GM12891 (cell line): Measurements from ENCODE around the gene ADAT2.

ENCODE experiments used
- PAX5 ChIP-seq: IDR thresholded peaks from 2 replicates; pipeline ENCODE4 v1.6.1; 2011; ENCODE audit warnings: low read length, moderate library complexity, mild to moderate bottlenecking; ENCODE audit not compliant: insufficient read depth, severe bottlenecking
- POLR2A ChIP-seq: IDR thresholded peaks from 2 replicates; pipeline ENCODE4 v1.6.1; 2011; ENCODE audit warnings: low read depth, low read length, control low read depth
- POLR2AphosphoS5 ChIP-seq: IDR thresholded peaks from 2 replicates; pipeline ENCODE4 v1.6.1; 2011; ENCODE audit warnings: low read depth, low read length, control low read depth
- POU2F2 ChIP-seq: IDR thresholded peaks from 2 replicates; pipeline ENCODE4 v1.6.1; 2011; ENCODE audit warnings: low read depth, mild to moderate bottlenecking, control low read depth, low read length, moderate library complexity
- SPI1 ChIP-seq: IDR thresholded peaks from 2 replicates; pipeline ENCODE4 v1.6.1; 2011; ENCODE audit warnings: low read depth, low read length, control low read depth
- TAF1 ChIP-seq: IDR thresholded peaks from 2 replicates; pipeline ENCODE4 v1.6.1; 2011; ENCODE audit warnings: low read depth, low read length, control low read depth

- TF ChIP-seq POLR2AphosphoS5 (no peak), POU2F2 (no peak), POLR2A (no peak), SPI1 (no peak), TAF1 (no peak), PAX5 (no peak)
Measured at GRCh38 chr6:143408787-143409162, 41.7 kb downstream of the ADAT2 start.
